ENCODE data around the gene LIN7B.

The LIN7B gene, protein sequence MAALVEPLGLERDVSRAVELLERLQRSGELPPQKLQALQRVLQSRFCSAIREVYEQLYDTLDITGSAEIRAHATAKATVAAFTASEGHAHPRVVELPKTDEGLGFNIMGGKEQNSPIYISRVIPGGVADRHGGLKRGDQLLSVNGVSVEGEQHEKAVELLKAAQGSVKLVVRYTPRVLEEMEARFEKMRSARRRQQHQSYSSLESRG

GRCh38 chr19:49113762-49114629, at the start of gene LIN7B:
Gene LIN7B (plus strand): TSS chr19:49114370. CDS start chr19:49114405, 35 bp downstream.
- TF ChIP-seq, protein P1, sequence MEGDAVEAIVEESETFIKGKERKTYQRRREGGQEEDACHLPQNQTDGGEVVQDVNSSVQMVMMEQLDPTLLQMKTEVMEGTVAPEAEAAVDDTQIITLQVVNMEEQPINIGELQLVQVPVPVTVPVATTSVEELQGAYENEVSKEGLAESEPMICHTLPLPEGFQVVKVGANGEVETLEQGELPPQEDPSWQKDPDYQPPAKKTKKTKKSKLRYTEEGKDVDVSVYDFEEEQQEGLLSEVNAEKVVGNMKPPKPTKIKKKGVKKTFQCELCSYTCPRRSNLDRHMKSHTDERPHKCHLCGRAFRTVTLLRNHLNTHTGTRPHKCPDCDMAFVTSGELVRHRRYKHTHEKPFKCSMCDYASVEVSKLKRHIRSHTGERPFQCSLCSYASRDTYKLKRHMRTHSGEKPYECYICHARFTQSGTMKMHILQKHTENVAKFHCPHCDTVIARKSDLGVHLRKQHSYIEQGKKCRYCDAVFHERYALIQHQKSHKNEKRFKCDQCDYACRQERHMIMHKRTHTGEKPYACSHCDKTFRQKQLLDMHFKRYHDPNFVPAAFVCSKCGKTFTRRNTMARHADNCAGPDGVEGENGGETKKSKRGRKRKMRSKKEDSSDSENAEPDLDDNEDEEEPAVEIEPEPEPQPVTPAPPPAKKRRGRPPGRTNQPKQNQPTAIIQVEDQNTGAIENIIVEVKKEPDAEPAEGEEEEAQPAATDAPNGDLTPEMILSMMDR (IDR thresholded peaks at IDR 0.05; ENCODE audit: borderline replicate concordance, control extremely low read depth, extremely low read depth, insufficient read depth, missing control alignments), result peak; percentile 68
- peak; percentile 96 for DNase-seq (ENCODE audit: low spot score)
- in situ Hi-C loops (cut with MboI; ENCODE audit: low sequenced_read_pairs, unreplicated experiment), result no loop called here

- in situ Hi-C loops (cut with MboI; ENCODE audit: low sequenced_read_pairs, unreplicated experiment), result no loop called here
- TF ChIP-seq, protein P1 (IDR thresholded peaks at IDR 0.05; ENCODE audit: borderline replicate concordance, control extremely low read depth, extremely low read depth, insufficient read depth, missing control alignments), result no peak
- no peak for DNase-seq (ENCODE audit: low spot score)
Observed at GRCh38 chr19:49064768-49065611, 49.2 kb upstream of the LIN7B start, which contains the start of gene NTF4. Gene NTF4 (minus strand): TSS chr19:49064818. CDS start chr19:49061997, 2,821 bp downstream.

DNA sequence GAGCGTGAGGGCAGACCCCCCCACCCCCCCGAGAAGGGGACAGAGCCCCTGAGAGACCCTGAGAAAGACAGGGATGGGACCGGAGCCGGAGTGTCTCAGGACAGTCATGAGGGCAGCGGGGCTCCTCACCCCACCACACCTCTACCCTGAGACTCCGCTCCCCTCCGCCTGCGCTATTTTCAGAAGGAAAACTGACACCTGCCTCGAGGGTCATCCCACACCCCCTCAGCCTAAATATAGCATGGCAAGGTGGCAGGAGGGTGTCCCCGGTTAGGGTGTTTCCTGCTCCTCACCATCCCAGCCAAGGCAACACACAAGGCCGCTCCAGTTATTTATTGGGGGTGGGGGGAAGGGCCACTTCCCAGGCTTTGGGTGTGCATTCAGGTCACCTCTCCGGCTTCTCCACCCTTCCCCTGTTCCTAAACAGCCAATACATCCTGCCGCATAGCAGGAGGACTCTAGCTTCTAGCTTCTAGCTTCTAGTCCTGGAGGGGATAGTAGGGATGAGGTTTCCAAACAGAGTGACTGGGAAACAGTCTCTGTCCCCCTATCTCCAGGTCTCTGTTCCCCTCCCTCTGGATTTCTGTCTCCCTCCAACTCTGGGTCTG, 48.2 kb upstream of the LIN7B start:
- TF ChIP-seq, protein P1 (IDR thresholded peaks at IDR 0.05; ENCODE audit: borderline replicate concordance, control extremely low read depth, extremely low read depth, insufficient read depth, missing control alignments), result no peak
- no peak for DNase-seq (ENCODE audit: low spot score)
- in situ Hi-C loops (cut with MboI; ENCODE audit: low sequenced_read_pairs, unreplicated experiment), result no loop called here

DNA sequence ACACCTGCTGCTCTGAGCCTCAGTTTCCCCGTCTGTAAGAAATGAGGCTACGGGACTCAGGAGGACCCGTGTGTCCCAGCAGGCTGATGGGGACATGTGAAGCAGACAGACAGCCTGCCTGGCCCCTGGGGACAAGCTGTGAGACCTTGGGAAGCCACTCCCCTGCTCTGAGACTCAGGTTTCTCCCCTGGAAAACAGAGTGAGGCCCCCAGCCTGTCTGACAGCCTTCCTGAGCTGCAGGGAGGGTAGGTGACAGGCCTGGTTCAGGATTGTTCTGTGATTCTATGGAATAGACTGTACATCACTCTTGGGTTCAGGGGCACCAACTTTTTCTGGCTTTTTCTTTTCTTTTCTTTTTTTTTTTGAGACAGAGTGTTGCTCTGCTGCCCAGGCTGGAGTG, 46.6 kb upstream of the LIN7B start:
- no peak for DNase-seq (ENCODE audit: low spot score)
- in situ Hi-C loops (cut with MboI; ENCODE audit: low sequenced_read_pairs, unreplicated experiment), result no loop called here
- TF ChIP-seq, protein P1 (IDR thresholded peaks at IDR 0.05; ENCODE audit: borderline replicate concordance, control extremely low read depth, extremely low read depth, insufficient read depth, missing control alignments), result no peak

- no peak for DNase-seq (ENCODE audit: low spot score)
- TF ChIP-seq, protein P1 (IDR thresholded peaks at IDR 0.05; ENCODE audit: borderline replicate concordance, control extremely low read depth, extremely low read depth, insufficient read depth, missing control alignments), result no peak
Observed at GRCh38 chr19:49069026-49069425, 45.1 kb upstream of the LIN7B start.

GRCh38 chr19:49070416-49070815, 43.8 kb upstream of the LIN7B start:
- DNase-seq (ENCODE audit: low spot score), result no peak
- in situ Hi-C loops (cut with MboI; ENCODE audit: low sequenced_read_pairs, unreplicated experiment), result no loop called here
- TF ChIP-seq, protein P1 (IDR thresholded peaks at IDR 0.05; ENCODE audit: borderline replicate concordance, control extremely low read depth, extremely low read depth, insufficient read depth, missing control alignments), result no peak

More at GRCh38 chr19:49069026-49069425, 45.1 kb upstream of the LIN7B start:
- in situ Hi-C loops (cut with MboI; ENCODE audit: low sequenced_read_pairs, unreplicated experiment), result no loop called here
